Fibroblast of peridontal ligament (primary cell): ENCODE data around the gene SEPTIN3.
"Not testable (repeated sequence)": the region's sequence is repeated elsewhere in the genome, so short reads cannot be mapped to it uniquely, and the experiment has no call there.

Experiments used
- DNase-seq: peaks from one replicate; pipeline ENCODE4 v3.0.0-alpha.2; 2010; ENCODE audit errors: extremely low read depth

Gene SEPTIN3

DNA sequence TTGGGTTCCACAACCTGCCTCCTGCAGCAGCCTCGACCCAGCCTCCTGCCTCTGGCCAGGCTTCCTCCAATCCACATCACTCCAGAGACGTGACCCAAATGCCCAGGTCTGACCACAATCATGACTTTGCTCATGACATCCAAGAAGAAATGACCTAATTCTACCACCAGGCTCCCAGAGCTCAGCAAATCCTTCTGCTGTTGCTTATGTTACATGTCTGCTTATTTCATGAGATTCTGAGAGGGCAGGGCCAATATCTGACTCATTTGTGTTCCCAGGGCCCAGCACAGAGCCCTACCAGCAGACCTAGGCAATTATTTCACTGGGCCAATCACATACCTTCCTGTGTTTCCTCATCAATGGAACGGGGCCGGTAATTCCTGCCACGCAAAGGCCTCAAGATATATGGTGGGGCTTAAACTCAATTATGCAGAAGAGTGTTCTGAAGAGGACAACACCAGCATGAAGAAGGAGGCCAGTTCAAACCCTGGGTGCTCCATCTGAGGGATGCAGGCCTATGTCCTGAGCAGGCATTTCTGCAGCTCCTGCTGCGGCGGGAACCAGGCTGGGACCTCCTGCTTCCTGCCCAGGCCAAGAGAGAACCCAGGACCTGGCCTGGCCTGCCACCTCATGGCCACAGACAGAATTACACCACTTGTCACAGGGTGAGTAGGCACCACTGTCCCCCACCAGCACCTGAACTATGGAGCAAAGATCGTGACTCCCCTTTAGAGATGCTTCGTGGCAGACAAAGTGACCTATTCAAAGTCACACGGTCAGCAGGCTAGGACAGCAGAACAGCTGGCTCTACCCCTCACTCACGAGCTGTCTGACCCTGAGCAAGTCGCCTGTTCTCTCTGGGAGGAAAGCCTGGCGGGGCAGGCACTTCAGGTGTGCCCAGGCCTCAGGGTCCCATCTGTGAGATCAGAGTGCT, 28.1 kb upstream of the SEPTIN3 start:
- peak; percentile 98 for DNase-seq

DNA sequence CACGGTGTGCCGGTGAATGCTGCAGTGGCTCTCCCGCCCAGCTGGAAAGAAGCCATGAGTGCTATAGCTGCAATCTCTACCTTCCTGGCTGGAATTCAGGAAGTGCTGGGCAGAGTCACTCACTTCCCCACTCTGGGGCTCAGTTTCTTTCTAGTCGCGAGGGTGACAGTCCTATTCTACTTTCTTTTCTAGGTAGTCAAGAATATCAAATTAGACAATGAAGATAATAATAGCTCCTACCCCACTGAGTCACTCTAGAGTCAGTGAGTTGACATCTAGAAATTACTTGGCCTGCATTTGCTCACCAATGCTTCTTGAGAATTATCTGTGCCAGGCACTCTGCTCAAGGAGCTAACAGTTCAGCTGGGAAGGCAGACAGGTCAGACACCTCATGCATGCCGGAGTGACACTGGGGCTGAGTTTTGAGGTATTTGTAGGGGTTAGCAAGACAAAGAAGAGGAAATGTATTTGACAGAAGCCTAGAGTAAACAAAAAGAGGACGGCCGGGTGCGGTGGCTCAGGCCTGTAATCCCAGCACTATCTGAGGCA, 25.5 kb upstream of the SEPTIN3 start:
- peak; percentile 8 for DNase-seq

DNA sequence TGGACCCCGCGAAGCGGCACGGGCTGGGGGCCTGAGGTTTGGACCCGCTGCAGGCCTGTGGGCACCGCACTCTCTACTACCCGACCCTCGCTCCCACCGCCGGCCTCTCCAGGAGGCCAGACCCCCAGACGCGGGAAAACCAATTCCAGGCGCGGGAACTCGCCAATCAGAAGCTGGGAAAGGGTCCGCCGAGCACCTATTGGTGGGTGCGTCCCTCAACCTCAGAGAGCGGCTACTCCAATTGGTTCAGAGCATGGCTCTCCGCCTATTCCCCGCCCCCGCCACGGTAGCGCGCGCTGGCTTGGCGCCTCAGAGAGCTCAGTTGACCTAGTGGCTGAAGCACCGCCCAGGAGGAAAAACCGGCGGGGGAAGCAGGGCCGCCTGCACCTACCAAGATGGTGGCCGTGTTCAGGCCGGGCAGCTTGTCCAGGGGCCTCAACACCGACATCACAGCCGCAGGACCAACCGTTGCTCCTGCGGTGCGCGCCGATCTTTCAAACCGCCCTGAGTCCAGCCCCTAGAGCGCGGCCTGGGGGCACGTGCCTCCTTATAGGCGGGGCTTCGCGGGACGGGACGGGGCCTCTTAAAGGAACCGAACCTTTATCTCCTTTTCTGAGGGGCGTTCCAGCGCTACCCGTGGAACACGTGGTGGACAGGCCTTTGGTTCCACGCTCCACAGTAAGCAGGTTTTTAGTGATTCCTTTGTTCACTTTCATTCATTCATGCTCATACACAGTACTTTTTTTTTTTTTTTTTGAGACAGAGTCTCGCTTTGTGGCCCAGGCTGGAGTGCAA, 22.4 kb upstream of the SEPTIN3 start, which contains the start of gene CENPM:
TSS of gene CENPM (minus strand) at position 524 of the 795 bp plus-strand sequence. CDS start at position 448, 76 bp downstream.
- peak; percentile 88 for DNase-seq

DNA sequence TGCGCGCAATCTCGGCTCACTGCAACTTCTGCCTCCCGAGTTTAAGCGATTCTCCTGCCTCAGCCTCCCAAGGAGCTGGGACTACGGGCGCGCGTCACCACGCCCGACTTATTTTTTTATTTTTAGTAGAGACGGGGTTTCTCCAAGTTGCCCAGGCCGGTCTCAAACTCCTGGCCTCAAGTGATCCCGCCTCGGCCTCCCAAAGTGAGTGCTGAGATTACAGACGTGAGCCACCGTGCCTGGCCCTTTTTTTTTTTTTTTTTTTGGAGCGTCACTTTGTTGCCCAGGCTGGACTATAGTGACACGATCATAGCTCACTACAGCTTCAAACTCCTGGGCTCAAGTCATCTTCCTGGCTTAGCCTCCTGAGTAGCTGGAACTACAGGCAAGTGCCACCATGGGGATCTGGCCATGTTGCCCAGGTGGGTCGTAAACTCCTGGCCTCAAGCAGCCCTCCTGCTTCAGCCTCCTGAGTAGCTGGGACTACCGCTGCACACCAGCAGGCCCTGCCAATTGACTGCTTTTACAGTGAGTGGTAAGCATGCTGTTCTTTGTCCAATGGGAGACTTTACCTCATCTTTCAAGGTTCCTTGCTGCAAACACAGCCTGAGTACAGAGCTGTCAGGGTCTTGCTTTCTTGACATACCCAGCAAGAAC, 21.7 kb upstream of the SEPTIN3 start:
- DNase-seq: no peak

DNA sequence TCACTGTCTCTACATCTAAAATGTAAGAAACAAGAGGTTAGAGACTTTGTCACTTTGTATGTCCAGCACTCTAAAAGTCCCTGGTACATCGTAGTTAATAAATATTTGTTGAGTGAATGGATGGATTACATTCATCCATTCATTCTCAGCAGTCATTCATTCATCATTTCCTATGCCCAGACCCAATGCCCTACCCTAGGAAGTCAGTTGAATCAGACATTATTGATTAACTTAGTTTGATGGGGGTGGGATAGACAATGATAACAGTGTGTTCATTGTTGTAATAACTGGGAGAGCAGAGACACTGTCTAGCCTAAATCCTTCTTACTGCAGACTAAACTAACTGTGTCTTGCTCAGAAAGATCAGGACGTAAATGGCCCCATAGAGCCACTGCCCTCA, 21.1 kb upstream of the SEPTIN3 start:
- no peak for DNase-seq

DNA sequence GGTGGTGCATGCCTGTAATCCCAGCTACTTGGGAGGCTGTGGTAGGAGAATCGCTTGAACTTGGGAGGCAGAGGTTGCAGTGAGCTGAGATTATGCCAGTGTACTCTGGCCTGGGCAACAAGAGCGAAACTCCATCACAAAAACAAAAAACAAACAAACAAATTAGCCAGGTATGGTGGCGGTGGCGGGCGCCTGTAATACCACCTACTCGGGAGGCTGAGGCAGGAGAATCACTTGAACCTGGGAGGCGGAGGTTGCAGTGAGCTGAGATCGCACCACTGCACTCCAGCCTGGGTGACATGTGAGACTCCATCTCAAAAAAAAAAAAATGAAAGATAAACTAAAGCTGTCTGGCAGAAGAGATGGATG, 20.3 kb upstream of the SEPTIN3 start:
- not testable (repeated sequence) for DNase-seq

DNA sequence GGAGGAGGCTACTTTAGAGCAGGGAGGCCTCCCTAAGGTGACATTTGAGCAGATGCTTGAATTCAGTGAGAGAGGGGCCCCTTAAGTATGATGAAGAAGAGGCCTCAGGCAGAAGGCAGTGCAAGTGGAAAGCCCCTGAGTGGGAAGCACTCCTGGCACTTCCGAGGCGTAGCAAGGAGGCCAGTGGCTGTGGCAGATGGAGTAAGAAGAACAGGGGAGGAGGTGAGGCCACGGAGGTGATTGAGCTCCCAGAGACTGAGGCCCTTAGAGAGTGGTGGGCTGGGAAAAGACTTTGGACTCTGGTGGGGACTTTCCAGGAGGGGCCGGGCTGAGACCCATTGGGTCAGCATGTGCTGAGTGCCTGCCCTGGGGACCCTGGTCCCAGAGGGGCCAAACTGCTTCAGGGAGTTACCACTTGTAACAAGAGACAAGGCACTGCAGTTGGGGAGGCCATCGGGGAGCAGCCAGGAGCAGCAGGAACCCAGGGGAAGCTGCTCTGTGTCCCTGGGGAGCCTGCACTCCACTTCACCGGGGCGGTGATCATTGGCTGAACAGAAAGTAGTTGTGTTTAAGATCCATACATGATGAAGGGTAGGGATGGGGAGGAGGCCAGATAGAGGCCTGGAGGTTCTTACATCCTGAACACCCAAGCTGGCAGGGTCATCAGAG, 19.8 kb upstream of the SEPTIN3 start:
- DNase-seq: no peak

DNA sequence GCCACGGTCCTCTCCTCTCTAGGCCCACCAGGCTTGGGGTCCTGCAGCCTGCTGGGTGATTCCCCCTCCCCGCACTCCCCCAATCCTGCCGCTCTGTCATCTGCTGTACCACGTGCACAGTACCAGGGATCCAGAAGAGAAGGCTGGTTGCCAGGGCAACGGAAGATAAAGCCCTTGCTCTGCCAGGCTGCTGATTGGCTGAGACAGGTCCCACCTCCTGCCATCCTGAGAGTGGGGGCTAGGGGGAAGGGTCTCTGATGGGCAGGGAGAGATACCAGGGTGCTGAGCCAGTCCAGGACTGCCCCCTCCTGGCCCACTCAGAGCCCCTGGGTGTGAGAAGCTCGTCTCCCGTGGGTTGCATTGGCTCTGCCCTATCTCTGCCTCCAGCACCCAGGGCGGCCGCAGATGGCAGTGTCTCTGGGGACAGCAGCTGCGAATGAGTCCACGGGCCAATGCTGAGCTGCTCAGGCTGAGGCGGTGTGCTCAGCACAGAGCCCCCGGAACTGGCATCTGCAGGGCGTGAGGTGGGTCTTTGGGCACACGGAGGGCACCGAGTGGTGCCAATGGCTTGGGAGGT, 17.3 kb upstream of the SEPTIN3 start, which contains the start of gene SMIM45:
TSS of gene SMIM45 (plus strand) at position 253 of the 577 bp plus-strand sequence.
- DNase-seq: no peak

DNA sequence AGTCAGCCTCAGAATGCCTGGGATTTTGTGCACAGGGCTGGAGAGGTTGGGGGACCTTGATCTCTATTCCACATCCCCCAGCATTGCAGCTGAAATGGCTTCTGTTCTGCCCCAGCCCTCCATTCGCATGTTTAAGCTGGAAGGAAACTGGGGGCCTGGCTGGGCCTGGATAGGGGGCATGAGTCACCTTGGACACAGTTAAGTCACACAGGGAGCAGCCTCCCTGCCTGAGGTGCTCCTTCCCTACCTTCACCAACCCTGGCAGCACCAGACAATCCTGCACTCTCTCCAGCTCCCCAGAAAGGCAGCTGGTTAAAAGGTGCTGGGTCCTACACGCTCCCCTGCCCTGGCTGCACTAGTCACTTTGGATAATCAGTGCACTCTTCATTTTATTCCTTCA, 16.5 kb upstream of the SEPTIN3 start:
- no peak for DNase-seq

DNA sequence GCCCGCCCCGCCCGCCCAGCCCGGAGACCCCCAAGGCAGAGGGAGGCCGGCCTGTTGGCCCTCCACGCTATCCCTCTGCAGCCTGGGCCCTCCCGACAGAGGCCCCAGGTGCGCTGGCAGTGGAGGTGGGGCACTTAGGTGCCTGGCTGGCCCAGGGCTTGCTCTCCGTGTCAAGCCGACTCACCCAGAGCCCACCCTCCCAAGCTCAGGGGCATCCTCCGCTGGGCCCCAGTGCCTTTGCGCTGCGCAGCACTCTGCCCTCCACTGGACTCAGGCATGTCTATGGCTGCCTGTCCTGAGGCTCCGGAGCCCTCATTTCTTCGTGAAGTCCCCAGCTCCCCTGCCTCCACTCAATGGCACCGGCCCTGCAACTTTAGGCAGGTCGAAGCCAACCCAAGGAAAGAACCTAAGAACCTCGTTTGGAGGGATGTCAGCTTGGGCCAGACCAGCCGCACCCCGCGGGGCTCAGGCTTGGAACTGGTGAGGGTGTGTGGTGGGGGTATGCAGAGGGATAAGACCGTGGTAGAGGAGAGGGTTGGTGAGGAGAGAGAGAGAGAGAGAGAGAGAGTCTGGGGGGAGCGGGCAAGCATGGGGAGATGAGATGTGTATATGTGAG, 11.2 kb upstream of the SEPTIN3 start:
- no peak for DNase-seq

DNA sequence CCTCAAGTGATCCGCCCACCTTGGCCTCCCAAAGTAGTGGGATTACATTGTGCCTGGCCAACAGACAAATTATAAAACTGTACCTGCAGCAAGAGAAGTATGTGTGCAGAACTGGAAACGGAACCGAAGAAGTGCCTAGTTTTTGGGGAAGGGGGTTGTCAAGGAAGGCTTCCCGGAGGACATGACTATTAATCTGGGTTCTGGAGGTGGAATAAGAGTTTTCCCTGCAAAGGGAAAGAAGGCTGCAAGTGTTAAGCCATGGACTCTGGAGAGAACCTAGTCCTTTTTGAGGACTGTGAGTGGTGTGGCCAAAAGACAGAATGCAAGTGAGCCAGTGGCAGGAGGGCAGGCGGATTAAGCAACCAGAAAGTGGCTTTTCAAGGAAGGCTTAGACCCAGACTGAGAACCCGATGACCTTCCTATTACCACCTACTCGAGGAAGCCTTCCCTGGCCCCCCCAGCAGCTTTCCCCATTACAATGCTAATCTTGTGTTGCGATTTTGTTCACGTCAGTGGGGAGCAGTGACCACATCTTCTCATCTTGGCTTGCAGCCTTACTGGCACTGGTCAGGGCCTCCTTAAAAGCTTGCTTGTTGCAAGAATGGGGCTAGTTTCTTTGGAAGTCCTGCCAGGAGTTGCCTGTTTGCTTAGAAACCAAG, 5.7 kb upstream of the SEPTIN3 start:
- DNase-seq: peak; percentile 73

DNA sequence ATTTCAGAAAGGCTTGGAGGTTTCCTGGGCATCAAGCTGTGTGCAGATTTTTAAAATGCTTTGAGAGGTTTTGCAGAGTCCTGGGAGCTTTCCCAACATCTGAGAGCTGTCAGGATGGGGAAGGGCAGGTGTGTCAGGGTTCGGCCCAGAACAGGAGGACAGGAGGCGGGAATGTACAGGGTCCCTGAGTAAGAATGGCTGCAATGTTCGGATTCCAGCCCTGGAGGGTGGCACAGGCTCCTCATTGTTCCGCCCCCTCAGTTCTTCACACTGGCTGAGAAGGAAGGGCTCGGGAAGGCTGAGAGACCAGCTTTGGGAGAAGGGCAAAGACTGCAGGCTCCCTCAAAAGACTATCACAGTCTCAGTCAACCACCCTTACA, 5.1 kb upstream of the SEPTIN3 start:
- no peak for DNase-seq

DNA sequence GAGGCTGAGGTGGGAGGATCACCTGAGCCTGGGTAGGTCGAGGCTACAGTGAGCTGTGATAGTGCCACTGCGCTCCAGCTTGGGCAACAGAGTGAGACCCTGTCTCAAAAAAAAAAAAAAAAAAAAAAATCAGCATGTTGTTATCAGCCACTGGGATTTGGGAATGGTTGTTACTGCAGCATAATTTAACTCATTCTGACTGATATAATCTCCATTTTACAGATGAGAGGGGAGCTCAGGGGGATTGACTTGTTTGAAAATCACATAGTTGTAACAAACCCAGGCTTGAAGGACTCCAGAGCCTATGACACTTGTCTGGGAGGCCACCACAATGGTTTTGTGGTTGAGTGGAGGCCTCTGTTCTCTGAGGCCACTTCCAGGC, 3.0 kb upstream of the SEPTIN3 start:
- no peak for DNase-seq

DNA sequence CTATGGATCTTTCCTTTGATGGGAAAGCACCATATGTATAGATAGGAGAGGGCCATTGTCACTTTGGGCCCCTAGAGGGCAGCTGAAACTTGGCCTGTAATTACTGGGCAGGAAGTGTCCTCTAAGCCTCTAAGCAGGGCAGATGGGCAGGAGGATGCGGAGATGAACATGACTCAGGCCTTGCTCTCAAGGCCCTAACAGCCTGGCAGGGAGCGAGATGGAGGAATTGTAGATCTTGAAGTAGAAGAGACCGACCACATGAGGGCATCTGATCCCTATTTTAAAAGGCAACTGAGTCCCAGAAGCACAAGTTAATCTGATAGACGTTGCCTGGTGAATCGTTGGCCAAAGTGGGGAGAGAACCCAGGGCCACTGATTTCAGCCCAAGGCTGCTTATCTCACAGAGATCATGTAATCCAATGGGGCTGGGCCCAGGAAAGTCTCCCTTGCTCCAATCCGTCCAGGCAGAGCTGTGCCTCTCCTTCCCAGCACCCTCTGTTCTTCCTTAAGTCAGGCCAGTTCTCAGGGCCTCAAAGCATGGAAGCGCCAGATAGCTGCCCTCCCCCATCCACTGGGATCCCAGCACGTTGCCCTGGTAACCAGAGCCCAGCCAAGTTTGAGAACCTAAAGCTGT, 2.5 kb upstream of the SEPTIN3 start:
- peak; percentile 92 for DNase-seq

DNA sequence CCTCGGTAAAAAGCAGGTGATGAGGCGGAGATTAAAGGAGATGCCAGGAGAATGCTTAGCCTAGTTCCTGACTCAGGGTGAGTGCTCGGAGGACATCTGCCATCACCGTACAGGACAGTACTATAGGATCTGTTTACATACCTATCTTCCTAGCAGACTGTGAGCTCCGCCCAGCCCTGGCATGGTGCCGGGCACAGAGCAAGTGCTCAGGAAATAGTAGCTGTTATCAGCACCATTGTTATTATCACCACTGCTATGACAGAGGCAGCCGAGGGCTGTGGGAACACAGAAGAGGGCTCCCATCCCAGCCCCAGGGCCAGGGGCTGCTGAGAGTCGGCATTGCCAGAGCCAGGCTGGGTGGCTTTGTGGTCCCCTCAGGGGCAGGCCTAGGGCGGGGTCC, 642 bp upstream of the SEPTIN3 start:
- no peak for DNase-seq

DNA sequence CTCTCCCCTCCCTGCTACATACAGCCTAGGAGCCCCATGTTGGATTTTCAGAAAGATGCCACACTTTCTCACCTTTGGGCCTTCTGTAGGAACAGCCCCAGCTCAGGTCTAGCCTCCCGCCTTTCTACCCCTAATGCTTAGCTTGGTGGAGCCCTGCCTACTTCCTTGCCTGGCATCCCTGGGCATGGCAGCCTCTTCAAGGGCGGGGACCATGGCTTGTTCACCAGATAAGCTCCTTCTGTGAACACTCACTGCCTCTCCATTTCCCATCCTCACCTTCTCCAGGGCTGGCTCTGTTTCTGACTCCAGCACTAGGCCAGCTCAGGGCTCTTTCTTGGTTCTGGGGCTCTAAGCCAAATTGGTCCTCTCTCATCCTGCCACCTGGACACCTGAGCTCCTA, 1.4 kb downstream of the SEPTIN3 start:
- no peak for DNase-seq

DNA sequence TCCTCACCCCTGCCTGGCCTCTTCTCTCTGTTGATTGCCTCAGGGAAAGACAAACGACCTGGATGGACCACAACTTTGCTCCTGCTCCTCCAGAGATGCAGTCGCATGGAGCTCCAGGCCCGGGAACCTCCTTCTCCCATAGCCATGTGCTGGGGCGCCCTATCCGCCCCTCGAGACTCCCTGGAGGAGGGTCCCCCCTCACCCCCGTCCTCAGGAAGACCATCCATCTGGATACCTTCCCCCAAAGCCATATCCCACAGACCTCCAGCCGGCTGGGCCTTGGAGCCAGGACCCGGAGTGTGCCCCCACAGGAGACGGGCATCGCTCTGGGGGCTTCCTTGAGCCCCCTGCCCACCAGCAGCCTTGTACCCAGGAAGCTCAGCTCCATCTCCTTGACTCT, 2.2 kb downstream of the SEPTIN3 start:
- DNase-seq: no peak

DNA sequence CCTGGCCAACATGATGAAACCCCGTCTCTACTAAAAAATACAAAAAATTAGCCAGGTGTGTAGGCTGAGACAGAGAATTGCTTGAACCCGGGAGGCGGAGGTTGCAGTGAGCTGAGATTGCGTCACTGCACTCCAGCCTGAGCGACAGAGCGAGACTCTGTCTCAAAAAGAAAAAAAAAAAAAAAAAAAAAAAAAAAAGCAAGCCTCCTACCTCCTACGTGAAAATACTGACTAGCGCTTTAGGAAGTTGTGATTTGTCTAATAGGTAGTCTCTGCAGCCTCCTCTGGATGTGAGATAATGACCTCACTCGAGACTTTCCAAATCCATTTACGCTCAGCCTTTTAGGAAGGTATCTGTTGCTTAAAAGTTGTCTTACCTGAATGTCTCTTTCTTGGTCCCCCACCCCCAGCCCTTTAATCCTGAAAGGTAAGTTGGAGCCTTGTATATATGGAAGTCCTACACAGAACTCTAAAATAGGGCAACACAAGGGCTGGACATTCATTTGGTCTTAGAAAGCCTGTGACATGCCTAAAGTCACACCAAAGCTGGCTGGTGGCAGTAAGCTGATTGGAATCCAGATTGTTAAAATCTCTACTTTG, 5.5 kb downstream of the SEPTIN3 start:
- no peak for DNase-seq
